Right atrium auricular region (tissue), 2 donors: ENCODE data around the gene GINS1. TPM values are rescaled to one million over a fixed set of nuclear protein-coding genes. Genes with fewer than 3 reads are reported as not detected.
"Not testable (repeated sequence)": the region's sequence is repeated elsewhere in the genome, so short reads cannot be mapped to it uniquely, and the experiment has no call there.

Source experiments
- DNase-seq: peaks from one replicate; pipeline ENCODE4 v3.0.0-alpha.2; 2019; ENCODE audit warnings: low spot score
- H3K27ac ChIP-seq, 2 donors: fragments of 200-600 bp; sonication (generic); 1 replicate in 1 of 2; 2 replicates in 1 of 2; pipeline ENCODE4 v1.5.1; 2016 to 2019
- H3K27me3 ChIP-seq, 2 donors: fragments of 200-600 bp; sonication (generic); one replicate each; pipeline versions ENCODE4 v1.5.1 to v1.6.0; 2017 to 2019
- H3K36me3 ChIP-seq: fragments of 200-600 bp; sonication (generic); one replicate; pipeline ENCODE4 v1.5.1; 2016
- H3K4me1 ChIP-seq, 2 donors: fragments of 200-600 bp; sonication (generic); one replicate each; pipeline versions ENCODE4 v1.5.1 to v1.6.0; 2017 to 2019
- H3K4me3 ChIP-seq, 2 donors: fragments of 200-600 bp; sonication (generic); 1 replicate in 1 of 2; 2 replicates in 1 of 2; pipeline ENCODE4 v1.5.1; 2017 to 2019; ENCODE audit warnings: mild to moderate bottlenecking in 1 of 2, moderate library complexity in 1 of 2
- H3K9me3 ChIP-seq, 2 donors: fragments of 200-600 bp; sonication (generic); one replicate each; pipeline ENCODE4 v1.5.1; 2019
- CTCF ChIP-seq, 2 donors: fragments of 200-600 bp; sonication (generic); IDR thresholded peaks; one replicate each; pipeline ENCODE4 v1.5.1; 2019; ENCODE audit warnings: antibody characterized with exemption in 2 of 2
- total RNA-seq, 2 donors: library from RNA; depleted of rRNA; stranded (reverse); fragments of >200 nt; gene quantifications; one replicate each; pipeline ENCODE4 v1.1.0, GENCODE V29; 2016

Gene GINS1
- total RNA-seq, 2 donors from 2014 or later = 0.33 to 0.35 TPM

GRCh38 chr20:25471020-25471419 lies 63.5 kb downstream of the GINS1 start:
- Histone ChIP-seq H3K9me3 (no peaks in the 10 kb centered on the region), H3K36me3 (peaks cover 6% of the 10 kb centered on the region), H3K4me1 (no peaks in the 10 kb centered on the region), H3K27me3 (no peaks in the 10 kb centered on the region), H3K4me3 (no peak overlapping the region), H3K27ac (no peak overlapping the region)
- DNase-seq = no peak
- TF ChIP-seq CTCF (IDR thresholded peaks at IDR 0.05) = no peak

DNA sequence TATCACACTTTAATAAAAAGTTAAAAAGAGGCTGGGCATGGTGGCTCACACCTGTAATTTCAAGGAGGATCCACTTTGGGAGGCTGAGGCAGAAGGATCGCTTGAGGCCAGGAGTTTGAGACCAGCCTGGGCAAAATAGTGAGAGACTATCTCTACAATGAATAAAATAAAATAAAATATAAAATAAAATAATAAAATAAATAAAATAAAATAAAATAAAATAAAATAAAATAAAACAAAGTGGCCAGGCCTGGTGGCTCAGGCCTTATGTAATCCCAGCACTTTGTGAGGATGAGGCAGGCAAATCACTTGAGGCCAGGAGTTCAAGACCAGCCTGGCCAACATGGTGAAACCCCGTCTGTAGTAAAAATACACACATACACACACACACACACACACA lies 65.8 kb downstream of the GINS1 start:
- not testable (repeated sequence) for H3K4me3 ChIP-seq, H3K4me1 ChIP-seq, H3K27me3 ChIP-seq, DNase-seq, H3K27ac ChIP-seq, H3K9me3 ChIP-seq, H3K36me3 ChIP-seq

DNA sequence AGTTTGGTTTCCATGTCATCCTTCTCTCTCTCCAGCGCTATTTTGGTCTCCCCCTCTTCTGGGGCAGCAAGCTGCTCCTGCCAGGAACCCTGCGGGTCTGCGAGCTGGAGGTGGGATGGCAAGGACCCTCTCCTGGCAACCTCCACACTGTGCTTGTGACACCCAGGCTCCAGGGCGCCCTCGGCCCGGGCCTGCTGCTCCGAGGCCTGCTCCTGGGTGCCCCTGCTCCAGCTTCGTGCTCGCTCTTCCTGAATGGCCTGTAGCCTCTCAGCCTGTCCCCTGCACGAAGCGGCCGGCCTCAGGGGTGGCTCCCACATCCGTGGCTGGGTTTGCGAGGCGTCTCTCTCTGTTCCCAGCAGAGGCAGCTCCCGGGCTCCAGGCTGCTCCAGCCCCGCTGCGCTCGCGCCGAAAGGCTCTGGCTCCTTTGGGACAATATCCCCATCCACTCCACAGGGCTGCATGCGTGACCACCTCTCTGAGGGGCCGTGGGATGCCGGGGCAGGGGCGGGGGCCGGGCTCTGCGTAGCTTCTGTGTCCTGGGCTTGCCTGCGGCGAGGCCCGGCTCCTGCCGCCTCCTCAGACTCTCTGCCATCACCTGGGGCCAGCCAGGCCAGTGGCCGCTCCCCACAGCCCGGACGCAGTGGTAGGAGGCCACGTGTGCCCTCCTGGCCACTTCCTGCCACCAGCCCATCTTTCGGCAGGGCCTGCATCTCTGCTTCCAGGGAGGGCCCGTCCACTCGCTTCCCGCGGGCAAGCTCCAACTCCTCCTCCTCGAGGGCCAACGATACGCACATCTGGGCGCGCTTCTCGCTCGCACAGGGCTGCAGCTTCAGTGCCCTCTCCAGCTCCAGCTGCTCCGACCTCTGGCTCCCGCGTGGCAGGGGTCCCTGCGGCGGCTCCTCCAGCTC lies 68.9 kb downstream of the GINS1 start:
- Histone ChIP-seq H3K9me3 (no peaks in the 10 kb centered on the region), H3K27ac (no peak overlapping the region), H3K27me3 (no peaks in the 10 kb centered on the region), H3K4me3 (no peak overlapping the region), H3K36me3 (no peaks in the 10 kb centered on the region), H3K4me1 (peaks cover 0 to 9% of the 10 kb centered on the region in 2 donors)
- no peak for DNase-seq
- TF ChIP-seq CTCF (IDR thresholded peaks at IDR 0.05) = no peak

DNA sequence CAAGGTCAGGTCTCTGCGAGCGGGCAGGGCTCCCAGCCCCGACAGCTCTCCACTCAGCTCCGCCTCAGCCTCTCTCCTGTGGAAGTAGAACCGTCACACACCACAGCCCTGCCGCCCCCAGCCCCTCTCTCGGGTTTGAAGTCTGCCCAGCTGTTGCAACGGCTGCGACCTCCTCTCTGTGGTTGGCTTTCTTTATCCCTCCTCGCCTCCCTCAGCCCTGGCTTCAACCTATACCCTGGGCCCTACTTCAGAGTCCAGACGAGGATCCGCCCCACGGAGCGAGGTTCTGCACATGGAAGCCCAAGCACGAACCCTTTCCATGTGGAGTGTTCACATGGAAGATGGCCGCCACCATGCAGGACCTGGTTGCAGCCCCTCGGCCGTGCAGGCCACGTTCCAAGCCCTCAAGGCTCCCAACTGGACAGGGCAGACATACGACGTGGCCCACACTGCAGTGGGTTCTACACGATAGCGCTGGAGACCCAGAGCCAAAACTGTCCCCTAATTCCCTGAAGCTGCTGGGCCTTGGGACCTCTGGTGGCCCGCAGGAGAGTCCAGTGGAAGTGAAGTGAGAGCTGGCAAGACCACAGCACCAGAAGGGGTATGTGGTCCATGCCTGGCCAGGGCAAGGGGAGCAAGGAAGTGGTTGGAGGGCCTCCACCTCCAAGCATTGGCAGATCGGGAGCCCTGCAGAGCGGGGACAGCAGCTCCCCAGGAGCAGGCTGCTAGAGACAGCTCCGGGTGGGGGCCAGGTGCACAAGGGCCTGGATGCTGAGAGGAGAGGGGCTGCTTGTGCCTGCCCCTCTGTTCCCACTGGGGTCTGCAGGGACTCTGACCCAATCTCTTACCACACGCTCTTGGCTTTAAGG lies 69.8 kb downstream of the GINS1 start:
- peaks cover 3% of the 10 kb centered on the region for H3K36me3 ChIP-seq

GRCh38 chr20:25478889-25479568 lies 71.6 kb downstream of the GINS1 start:
- Histone ChIP-seq H3K9me3 (no peaks in the 10 kb centered on the region), H3K4me1 (peaks cover 0 to 9% of the 10 kb centered on the region in 2 donors), H3K36me3 (peaks cover 3% of the 10 kb centered on the region), H3K27me3 (no peaks in the 10 kb centered on the region), H3K4me3 (no peak overlapping the region), H3K27ac (no peak overlapping the region)
- DNase-seq = no peak
- TF ChIP-seq CTCF (IDR thresholded peaks at IDR 0.05) = no peak

More for the DNA sequence above, 69.8 kb downstream of the GINS1 start:
- TF ChIP-seq CTCF (IDR thresholded peaks at IDR 0.05) = no peak
- H3K9me3 ChIP-seq = no peaks in the 10 kb centered on the region
- no peak overlapping the region for H3K4me3 ChIP-seq
- H3K4me1 ChIP-seq = peaks cover 0 to 9% of the 10 kb centered on the region in 2 donors
- H3K27ac ChIP-seq = no peak overlapping the region
- H3K27me3 ChIP-seq = no peaks in the 10 kb centered on the region
- no peak for DNase-seq
